Measurements from ENCODE around the gene PVALEF.
"Not testable (repeated sequence)": the region's sequence is repeated elsewhere in the genome, so short reads cannot be mapped to it uniquely, and the experiment has no call there.

PVALEF gene

GRCh38 chr17:81146208-81146607 lies 19.1 kb upstream of the PVALEF start:
- not testable (repeated sequence) for FAIRE-seq

- no peak for FAIRE-seq
Observed at GRCh38 chr17:81147701-81148100, 17.6 kb upstream of the PVALEF start.

GRCh38 chr17:81148571-81148970 lies 16.7 kb upstream of the PVALEF start:
- FAIRE-seq = no peak

GRCh38 chr17:81148986-81149533 lies 16.2 kb upstream of the PVALEF start:
- FAIRE-seq = no peak

- no peak for FAIRE-seq
Observed at GRCh38 chr17:81150377-81151077, 14.8 kb upstream of the PVALEF start.

GRCh38 chr17:81151278-81151677 lies 14.0 kb upstream of the PVALEF start:
- no peak for FAIRE-seq

GRCh38 chr17:81152288-81152828 lies 12.9 kb upstream of the PVALEF start:
- FAIRE-seq = no peak

- no peak for FAIRE-seq
Observed at GRCh38 chr17:81153340-81153803, 11.9 kb upstream of the PVALEF start.

GRCh38 chr17:81154016-81154415 lies 11.3 kb upstream of the PVALEF start:
- FAIRE-seq = not testable (repeated sequence)

- FAIRE-seq = no peak
Observed at GRCh38 chr17:81154961-81155360, 10.3 kb upstream of the PVALEF start.

GRCh38 chr17:81156866-81157805 lies 8.2 kb upstream of the PVALEF start:
- FAIRE-seq = no peak

GRCh38 chr17:81157848-81158687 lies 7.2 kb upstream of the PVALEF start:
- FAIRE-seq = no peak

- FAIRE-seq = no peak
Observed at GRCh38 chr17:81158688-81159590, 6.4 kb upstream of the PVALEF start.

GRCh38 chr17:81159611-81160265 lies 5.6 kb upstream of the PVALEF start:
- FAIRE-seq = no peak

GRCh38 chr17:81160306-81160705 lies 5.0 kb upstream of the PVALEF start:
- FAIRE-seq = no peak

- no peak for FAIRE-seq
Observed at GRCh38 chr17:81160747-81161453, 4.4 kb upstream of the PVALEF start.

- FAIRE-seq = no peak
Observed at GRCh38 chr17:81161536-81161935, 3.8 kb upstream of the PVALEF start.

- FAIRE-seq = no peak
Observed at GRCh38 chr17:81161972-81162371, 3.3 kb upstream of the PVALEF start.

- no peak for FAIRE-seq
Observed at GRCh38 chr17:81162491-81162890, 2.8 kb upstream of the PVALEF start.
